HEK293 (cell line): Measurements from ENCODE around the gene CTF1.

Source experiments
- CTCF ChIA-PET: fragments of 350-600 bp; formaldehyde crosslinking; extraction: SDS; loops from one replicate; lab custom pipeline; 2021; ENCODE audit warnings: antibody characterized with exemption; lab: Yijun Ruan, JAX
- POLR2A ChIA-PET: fragments of 300-600 bp; formaldehyde crosslinking; extraction: SDS; loops from one replicate; lab custom pipeline; 2020; ENCODE audit warnings: antibody characterized with exemption, inconsistent platforms; lab: Yijun Ruan, JAX
- H3K27ac ChIP-seq: fragments of 200-500 bp; sonication (Bioruptor generic); 2 replicates; pipeline ENCODE4 v1.5.1; 2014; ENCODE audit warnings: low read depth, low read length, control low read depth, inconsistent platforms; ENCODE audit errors: extremely low read depth
- H3K36me3 ChIP-seq, 2 experiments: fragments of 200-500 bp in 1 of 2; sonication (Bioruptor generic) in 1 of 2; 1 replicate in 1 of 2; 2 replicates in 1 of 2; pipeline ENCODE4 v1.5.1; 2014 to 2017; ENCODE audit warnings: inconsistent platforms in 2 of 2, low read length in 2 of 2; ENCODE audit not compliant: control insufficient read depth in 2 of 2, insufficient read depth in 1 of 2
- H3K4me1 ChIP-seq: fragments of 200-500 bp; sonication (Bioruptor generic); 2 replicates; pipeline ENCODE4 v1.5.1; 2014; ENCODE audit warnings: mild to moderate bottlenecking, low read length, inconsistent platforms; ENCODE audit not compliant: control insufficient read depth, insufficient read depth
- H3K4me3 ChIP-seq: 2 replicates; pipeline ENCODE4 v1.5.1; 2011; ENCODE audit warnings: low read depth, mild to moderate bottlenecking, control low read depth, low read length, moderate library complexity
- H3K9me3 ChIP-seq: fragments of 200-500 bp; sonication (Bioruptor generic); 2 replicates; pipeline ENCODE4 v1.5.1; 2014; ENCODE audit warnings: low read depth, low read length, inconsistent platforms; ENCODE audit not compliant: control insufficient read depth, insufficient read depth
- GFI1B ChIP-seq: fragments of 450-650 bp; formaldehyde crosslinking; IDR thresholded peaks from 2 replicates; pipeline ENCODE4 v1.5.1; 2016; ENCODE audit warnings: missing biosample characterization, missing genetic modification characterization
- IKZF3 ChIP-seq: fragments of 450-650 bp; IDR thresholded peaks from 2 replicates; pipeline ENCODE4 v1.5.0; 2018; ENCODE audit warnings: missing biosample characterization, mild to moderate bottlenecking, missing genetic modification characterization, moderate library complexity
- PRDM2 ChIP-seq: fragments of 450-650 bp; formaldehyde crosslinking; IDR thresholded peaks from 2 replicates; pipeline ENCODE4 v1.5.1; 2016; ENCODE audit warnings: missing biosample characterization, missing genetic modification characterization, borderline replicate concordance
- REST ChIP-seq: fragments of 450-650 bp; formaldehyde crosslinking; IDR thresholded peaks from 2 replicates; pipeline ENCODE4 v1.5.1; 2016; ENCODE audit warnings: missing biosample characterization, missing genetic modification characterization
- SP3 ChIP-seq: fragments of 450-650 bp; formaldehyde crosslinking; IDR thresholded peaks from 2 replicates; pipeline ENCODE4 v1.5.1; 2016; ENCODE audit warnings: missing biosample characterization, missing genetic modification characterization
- ZBTB10 ChIP-seq: fragments of 450-650 bp; formaldehyde crosslinking; IDR thresholded peaks from 2 replicates; pipeline ENCODE4 v1.5.1; 2016; ENCODE audit warnings: missing biosample characterization, missing genetic modification characterization
- ZFP3 ChIP-seq: fragments of 450-650 bp; formaldehyde crosslinking; IDR thresholded peaks from 2 replicates; pipeline ENCODE4 v1.5.1; 2016; ENCODE audit warnings: low read depth, missing biosample characterization, missing genetic modification characterization
- ZNF10 ChIP-seq: fragments of 450-650 bp; formaldehyde crosslinking; IDR thresholded peaks from 2 replicates; pipeline ENCODE4 v1.5.1; 2017; ENCODE audit warnings: missing biosample characterization, missing genetic modification characterization
- ZNF169 ChIP-seq: fragments of 450-650 bp; formaldehyde crosslinking; IDR thresholded peaks from 2 replicates; pipeline ENCODE4 v1.5.1; 2016; ENCODE audit warnings: missing biosample characterization, missing genetic modification characterization
- ZNF366 ChIP-seq: fragments of 450-650 bp; formaldehyde crosslinking; conservative IDR thresholded peaks from 2 replicates; pipeline ENCODE4 v1.5.1; 2016; ENCODE audit warnings: missing biosample characterization, missing genetic modification characterization
- ZNF394 ChIP-seq: fragments of 450-650 bp; formaldehyde crosslinking; IDR thresholded peaks from 2 replicates; pipeline ENCODE4 v1.5.1; 2016; ENCODE audit warnings: missing biosample characterization, missing genetic modification characterization, mild to moderate bottlenecking, moderate library complexity, borderline replicate concordance
- ZNF48 ChIP-seq: fragments of 450-650 bp; formaldehyde crosslinking; IDR thresholded peaks from 2 replicates; pipeline ENCODE4 v1.5.1; 2016; ENCODE audit warnings: missing biosample characterization, missing genetic modification characterization
- ZNF488 ChIP-seq: fragments of 450-650 bp; formaldehyde crosslinking; IDR thresholded peaks from 2 replicates; pipeline ENCODE4 v1.5.1; 2016; ENCODE audit warnings: missing biosample characterization, missing genetic modification characterization
- ZNF585B ChIP-seq: fragments of 450-650 bp; formaldehyde crosslinking; IDR thresholded peaks from 2 replicates; pipeline ENCODE4 v1.5.1; 2016; ENCODE audit warnings: missing biosample characterization, missing genetic modification characterization
- ZNF658 ChIP-seq: fragments of 450-650 bp; formaldehyde crosslinking; IDR thresholded peaks from 2 replicates; pipeline ENCODE4; 2016; ENCODE audit warnings: missing biosample characterization, missing genetic modification characterization
- ZSCAN23 ChIP-seq: fragments of 450-650 bp; formaldehyde crosslinking; IDR thresholded peaks from 2 replicates; pipeline ENCODE4 v1.5.1; 2016; ENCODE audit warnings: missing biosample characterization, missing genetic modification characterization
- TF ChIP-seq, protein P1 (sequence below): fragments of 450-650 bp; formaldehyde crosslinking; IDR thresholded peaks from 2 replicates; pipeline ENCODE4 v1.5.1; 2016; ENCODE audit warnings: missing biosample characterization, missing genetic modification characterization

Gene CTF1

GRCh38 chr16:30901201-30902028, 5.0 kb downstream of the CTF1 start (continued):
- TF ChIP-seq ZNF488 (tag by site-specific recombination) (no peak), SP3 (tag by site-specific recombination) (no peak), GFI1B (tag by site-specific recombination) (no peak), ZNF658 (no peak), ZNF169 (tag by site-specific recombination) (no peak), ZNF48 (tag by site-specific recombination) (no peak)
- TF ChIP-seq, all 188 proteins: peak for 19

DNA sequence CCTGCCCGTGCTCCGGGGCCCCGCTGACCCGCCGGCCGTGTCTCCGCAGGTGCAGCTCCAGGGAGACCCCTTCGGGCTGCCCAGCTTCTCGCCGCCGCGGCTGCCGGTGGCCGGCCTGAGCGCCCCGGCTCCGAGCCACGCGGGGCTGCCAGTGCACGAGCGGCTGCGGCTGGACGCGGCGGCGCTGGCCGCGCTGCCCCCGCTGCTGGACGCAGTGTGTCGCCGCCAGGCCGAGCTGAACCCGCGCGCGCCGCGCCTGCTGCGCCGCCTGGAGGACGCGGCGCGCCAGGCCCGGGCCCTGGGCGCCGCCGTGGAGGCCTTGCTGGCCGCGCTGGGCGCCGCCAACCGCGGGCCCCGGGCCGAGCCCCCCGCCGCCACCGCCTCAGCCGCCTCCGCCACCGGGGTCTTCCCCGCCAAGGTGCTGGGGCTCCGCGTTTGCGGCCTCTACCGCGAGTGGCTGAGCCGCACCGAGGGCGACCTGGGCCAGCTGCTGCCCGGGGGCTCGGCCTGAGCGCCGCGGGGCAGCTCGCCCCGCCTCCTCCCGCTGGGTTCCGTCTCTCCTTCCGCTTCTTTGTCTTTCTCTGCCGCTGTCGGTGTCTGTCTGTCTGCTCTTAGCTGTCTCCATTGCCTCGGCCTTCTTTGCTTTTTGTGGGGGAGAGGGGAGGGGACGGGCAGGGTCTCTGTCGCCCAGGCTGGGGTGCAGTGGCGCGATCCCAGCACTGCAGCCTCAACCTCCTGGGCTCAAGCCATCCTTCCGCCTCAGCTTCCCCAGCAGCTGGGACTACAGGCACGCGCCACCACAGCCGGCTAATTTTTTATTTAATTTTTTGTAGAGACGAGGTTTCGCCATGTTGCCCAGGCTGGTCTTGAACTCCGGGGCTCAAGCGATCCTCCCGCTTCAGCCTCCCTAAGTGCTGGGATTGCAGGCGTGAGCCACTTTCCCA, 5.9 kb downstream of the CTF1 start:
- Histone ChIP-seq H3K4me1 (no peaks in the 10 kb centered on the region), H3K36me3 (no peaks in the 10 kb centered on the region), H3K27ac (peak overlapping the region; percentile 77), H3K9me3 (no peaks in the 10 kb centered on the region), H3K4me3 (peak overlapping the region; percentile 51)
- POLR2A ChIA-PET: interaction anchor here (0.5 to 3.6 kb wide), 10 partner anchors 12 to 828 kb away, joined by 3 to 35 read pairs (median 4); no protein-coding TSS in a partner anchor
- CTCF ChIA-PET: interaction anchor here (0.6 to 3.8 kb wide), 28 partner anchors 10 to 216 kb away, joined by 3 to 66 read pairs (median 6); no protein-coding TSS in a partner anchor
- TF ChIP-seq ZNF366 (tag by site-specific recombination) (peak; percentile 50; the same call in 1 of the 2 replicates), PRDM2 (tag by site-specific recombination) (no peak), ZBTB10 (tag by site-specific recombination) (no peak), ZNF585B (tag by site-specific recombination) (no peak), ZSCAN23 (tag by site-specific recombination) (no peak), SP3 (tag by site-specific recombination) (0 out of 2 replicates have a peak, but pooled peaks have one; percentile 10), IKZF3 (tag by site-specific recombination) (no peak), ZNF394 (tag by site-specific recombination) (no peak; the same call in 1 of the 2 replicates), ZNF10 (tag by site-specific recombination) (no peak), REST (tag by site-specific recombination) (no peak), ZFP3 (tag by site-specific recombination) (no peak)
- TF ChIP-seq, protein P1, sequence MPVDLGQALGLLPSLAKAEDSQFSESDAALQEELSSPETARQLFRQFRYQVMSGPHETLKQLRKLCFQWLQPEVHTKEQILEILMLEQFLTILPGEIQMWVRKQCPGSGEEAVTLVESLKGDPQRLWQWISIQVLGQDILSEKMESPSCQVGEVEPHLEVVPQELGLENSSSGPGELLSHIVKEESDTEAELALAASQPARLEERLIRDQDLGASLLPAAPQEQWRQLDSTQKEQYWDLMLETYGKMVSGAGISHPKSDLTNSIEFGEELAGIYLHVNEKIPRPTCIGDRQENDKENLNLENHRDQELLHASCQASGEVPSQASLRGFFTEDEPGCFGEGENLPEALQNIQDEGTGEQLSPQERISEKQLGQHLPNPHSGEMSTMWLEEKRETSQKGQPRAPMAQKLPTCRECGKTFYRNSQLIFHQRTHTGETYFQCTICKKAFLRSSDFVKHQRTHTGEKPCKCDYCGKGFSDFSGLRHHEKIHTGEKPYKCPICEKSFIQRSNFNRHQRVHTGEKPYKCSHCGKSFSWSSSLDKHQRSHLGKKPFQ: no peak
